ENCODE results near the gene CCT7.

The CCT7 gene

GRCh38 chr2:73297151-73297559 lies 63.0 kb downstream of the CCT7 start:
- DNase-seq: no peak

DNA sequence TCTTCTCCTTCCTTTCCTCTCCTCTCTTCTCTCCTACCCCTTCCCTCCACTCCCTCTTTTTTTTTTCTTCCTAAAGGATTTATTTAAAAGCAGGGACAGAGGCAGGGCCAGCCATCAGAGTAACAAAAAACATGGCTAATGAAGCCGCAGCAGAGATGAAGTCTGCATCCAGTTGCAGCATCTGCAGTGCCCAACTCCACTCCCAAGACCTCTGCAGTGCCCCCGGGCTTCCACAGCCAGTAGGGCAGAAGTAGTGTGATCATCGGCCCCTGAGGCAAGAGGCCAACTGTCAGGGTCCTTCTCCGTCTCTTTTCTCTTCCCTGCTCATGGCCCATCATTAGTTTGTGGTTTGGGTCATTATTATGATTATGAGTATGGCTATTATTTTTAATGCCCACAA lies 63.5 kb downstream of the CCT7 start:
- no peak for DNase-seq

DNA sequence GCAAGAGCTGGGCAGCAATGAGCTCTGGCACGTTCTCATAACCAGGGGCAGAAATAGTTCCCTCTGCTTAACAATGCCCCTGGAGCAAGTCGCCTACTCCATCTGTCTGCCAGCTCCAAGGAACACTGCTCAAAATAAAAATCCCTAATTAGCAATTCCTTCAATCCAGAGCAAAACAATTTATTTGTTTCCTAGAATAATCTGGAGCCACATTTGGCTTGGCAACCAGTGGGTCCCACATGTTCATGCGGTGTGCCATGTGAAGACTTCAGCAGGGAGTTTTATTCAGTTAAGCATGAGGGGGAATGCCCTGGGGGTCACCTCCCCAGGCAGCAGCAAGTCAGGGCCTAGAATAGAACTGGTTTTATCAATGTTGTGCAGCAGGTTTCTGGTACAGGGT lies 66.8 kb downstream of the CCT7 start:
- DNase-seq: no peak

- no peak for DNase-seq
These were observed 67.5 kb downstream of the CCT7 start for GRCh38 chr2:73301636-73302035.

All from stimulated activated CD4-positive, alpha-beta T cell treated with anti-CD3 and anti-CD28 coated beads, Interleukin-1b, Interleukin-23, amount 100 ng/mL, for 48 hours (primary cell).